HG03103 (cell line): Measurements from ENCODE around the gene SH3RF1.
A peak's percentile ranks its signal among the peaks of the same experiment; 100 is the strongest.
"Not testable (repeated sequence)": the region's sequence is repeated elsewhere in the genome, so short reads cannot be mapped to it uniquely, and the experiment has no call there.

ENCODE experiments used
- ATAC-seq: cut with Tn5 transposase; IDR thresholded peaks from one replicate; pipeline ENCODE4 v1.9.1; 2021; ENCODE audit warnings: low read depth; ENCODE audit not compliant: unreplicated experiment

SH3RF1 gene

DNA sequence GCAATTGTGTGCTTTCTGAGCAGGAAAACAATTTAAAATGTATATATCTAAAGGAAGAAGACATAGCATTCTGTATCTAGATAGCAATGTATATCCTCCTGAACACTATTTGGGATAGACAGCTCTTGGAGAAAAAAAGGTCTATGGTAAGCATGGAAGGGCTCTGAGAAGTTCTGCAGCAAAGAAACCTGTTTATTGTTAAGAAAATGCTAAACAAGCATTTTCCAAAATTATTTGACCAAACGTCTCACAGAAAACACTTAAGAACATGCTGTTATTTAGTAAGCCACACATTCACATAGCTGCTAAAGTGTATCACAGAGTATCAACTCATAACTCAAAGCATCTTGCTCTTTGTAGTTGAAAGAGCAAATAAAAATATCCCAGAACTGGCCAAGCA lies 67.9 kb downstream of the SH3RF1 start:
- no peak for ATAC-seq

- no peak for ATAC-seq
Measured at GRCh38 chr4:169202145-169202699, 68.5 kb downstream of the SH3RF1 start.

DNA sequence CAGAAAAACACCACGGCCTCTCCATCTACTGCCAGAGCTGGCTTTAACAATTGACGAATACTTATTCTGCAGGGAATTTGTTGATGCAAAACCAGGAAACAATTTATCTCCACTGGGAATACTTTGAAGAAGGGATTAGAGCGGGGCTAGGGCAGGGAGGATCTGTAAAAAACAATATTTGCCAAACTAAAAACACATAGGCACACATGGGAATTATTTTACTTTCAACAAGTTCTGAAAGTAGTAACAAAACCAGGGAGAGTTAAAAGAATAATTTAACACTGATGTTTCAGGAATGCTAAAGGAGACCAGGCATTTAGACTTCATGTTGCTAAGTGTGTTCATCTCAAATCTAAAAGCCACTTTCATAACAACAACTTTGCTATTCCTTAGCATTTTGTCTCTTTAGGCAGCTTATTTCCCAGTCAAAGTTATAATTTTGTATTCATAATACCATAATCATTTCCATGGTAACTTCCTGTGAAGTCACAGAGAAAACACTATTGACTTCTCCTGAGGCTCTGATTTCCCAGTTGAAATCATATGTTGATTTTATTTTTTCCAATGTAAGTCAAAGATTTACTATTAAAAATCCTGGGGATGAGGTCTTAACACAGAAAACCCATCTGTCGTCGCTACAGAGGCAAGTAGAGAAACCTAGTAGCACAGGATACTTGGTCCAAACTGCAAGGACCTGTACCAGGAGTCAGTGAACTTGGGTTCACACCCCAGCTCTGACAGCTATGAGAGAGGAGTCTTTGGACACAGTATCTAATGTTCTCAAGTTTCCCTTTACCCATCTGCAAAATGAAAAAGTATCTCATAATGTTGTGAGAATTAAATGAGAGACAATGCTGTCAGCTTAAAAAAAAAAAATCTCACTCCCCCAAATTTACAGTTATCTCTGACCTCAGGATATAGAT lies 69.3 kb downstream of the SH3RF1 start:
- no peak for ATAC-seq

DNA sequence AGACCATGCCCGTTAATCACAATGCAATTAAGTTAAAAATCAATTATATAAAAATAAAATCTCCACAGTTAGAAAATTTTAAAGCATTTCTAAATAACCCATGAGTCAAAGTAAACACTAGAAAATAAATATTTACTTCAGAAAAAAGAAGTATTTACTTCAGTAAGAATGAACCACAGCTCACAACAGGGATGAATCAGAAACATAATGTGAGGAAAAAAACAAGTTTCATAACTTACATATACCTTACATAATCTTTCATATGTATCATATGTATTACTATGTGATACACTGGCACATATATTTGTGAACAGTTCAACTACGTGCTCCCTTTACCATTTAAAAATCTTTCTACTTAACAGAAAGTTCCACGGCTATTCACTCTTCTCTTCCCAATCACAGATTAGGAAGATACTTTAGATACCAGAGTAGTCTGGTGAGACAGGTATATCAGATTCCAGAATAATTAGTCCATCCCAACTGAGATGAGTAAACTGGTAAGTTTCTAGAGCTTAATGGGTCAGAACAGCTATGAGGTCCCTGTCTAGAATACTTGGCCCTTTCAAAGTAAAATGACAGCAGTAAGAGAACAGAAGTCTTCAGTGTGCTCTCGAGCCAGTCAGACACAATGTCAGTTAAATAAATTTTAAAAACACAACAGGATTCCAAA lies 70.3 kb downstream of the SH3RF1 start:
- ATAC-seq, result no peak

- no peak for ATAC-seq
Measured at GRCh38 chr4:169199184-169199583, 71.6 kb downstream of the SH3RF1 start.

DNA sequence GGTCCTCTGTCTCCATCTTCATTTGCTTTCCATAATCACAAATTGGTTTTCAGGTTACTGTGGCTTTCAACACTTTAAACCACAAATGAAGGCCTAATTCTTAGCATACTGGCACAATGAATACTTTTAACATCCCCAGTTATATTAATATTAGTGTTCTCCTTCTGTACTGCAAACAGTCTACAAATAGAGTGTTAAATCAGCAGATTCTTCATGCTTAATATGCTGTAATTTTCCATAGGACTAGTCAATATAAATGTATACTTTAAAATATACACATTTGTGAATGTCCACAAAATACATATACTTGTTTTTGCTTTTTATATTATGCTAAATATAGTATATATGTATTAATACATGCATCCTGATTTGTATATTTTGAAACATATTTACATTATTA lies 72.6 kb downstream of the SH3RF1 start:
- no peak for ATAC-seq

DNA sequence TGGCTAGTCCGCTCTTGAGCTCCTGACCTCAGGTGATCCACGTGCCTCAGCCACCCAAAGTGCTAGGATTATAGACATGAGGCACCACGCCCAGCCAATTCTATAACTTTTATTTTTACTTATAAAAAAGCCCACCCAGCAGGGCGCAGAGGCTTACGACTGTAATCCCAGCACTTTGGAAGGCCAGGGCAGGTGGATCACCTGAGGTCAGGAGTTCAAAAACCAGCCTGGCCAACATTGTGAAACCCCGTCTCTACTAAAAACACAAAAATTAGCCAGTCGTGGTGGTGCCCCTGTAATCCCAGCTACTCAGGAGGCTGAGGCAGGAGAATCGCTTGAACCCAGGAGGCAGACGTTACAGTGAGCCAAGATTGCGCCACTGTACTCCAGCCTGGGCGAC lies 73.5 kb downstream of the SH3RF1 start:
- ATAC-seq, result not testable (repeated sequence)

GRCh38 chr4:169195032-169195431 lies 75.7 kb downstream of the SH3RF1 start:
- no peak for ATAC-seq

GRCh38 chr4:169189968-169190367 lies 80.8 kb downstream of the SH3RF1 start:
- not testable (repeated sequence) for ATAC-seq

GRCh38 chr4:169189372-169189771 lies 81.4 kb downstream of the SH3RF1 start:
- ATAC-seq, result peak; percentile 73

DNA sequence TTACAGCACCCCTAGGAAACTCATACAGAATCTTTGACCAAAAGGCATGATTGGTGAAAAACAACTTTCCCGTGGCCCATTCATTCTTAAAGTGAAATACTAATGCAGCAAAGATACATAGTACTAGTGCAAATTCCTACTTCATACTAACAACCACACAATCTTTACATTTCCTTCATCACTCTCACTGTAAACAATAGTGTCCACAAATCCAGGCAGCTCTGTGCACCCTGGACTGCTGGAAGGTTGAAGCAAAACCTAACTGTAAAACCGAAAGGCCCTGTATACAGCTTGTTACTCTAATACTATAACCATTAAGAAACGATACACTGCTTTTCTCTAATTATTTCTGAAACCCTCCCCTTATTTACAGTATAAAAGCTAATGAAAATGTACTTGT lies 82.6 kb downstream of the SH3RF1 start:
- no peak for ATAC-seq

- ATAC-seq, result no peak
Measured at GRCh38 chr4:169185133-169185956, 85.4 kb downstream of the SH3RF1 start.

DNA sequence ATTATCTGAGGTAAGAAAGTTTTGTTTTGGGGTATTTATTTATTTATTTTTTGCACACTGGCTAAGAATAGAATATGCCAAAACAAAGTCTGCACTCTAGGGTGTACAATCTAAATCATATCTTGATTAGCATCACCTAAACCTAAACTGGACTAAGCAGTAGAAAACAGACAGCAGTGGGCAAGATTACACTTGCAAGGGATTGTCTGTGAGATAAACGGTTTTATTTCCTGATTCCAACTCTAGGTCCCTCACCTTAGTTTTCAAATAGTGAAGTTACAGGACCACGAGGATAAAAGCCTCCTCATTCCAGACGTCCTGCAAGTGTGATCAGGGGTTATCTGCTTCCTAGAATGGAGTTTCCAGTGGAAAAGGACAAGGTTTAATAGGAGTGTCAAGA lies 86.1 kb downstream of the SH3RF1 start:
- no peak for ATAC-seq

- no peak for ATAC-seq
Measured at GRCh38 chr4:169184236-169184635, 86.5 kb downstream of the SH3RF1 start.

GRCh38 chr4:169183581-169183980 lies 87.2 kb downstream of the SH3RF1 start:
- no peak for ATAC-seq

DNA sequence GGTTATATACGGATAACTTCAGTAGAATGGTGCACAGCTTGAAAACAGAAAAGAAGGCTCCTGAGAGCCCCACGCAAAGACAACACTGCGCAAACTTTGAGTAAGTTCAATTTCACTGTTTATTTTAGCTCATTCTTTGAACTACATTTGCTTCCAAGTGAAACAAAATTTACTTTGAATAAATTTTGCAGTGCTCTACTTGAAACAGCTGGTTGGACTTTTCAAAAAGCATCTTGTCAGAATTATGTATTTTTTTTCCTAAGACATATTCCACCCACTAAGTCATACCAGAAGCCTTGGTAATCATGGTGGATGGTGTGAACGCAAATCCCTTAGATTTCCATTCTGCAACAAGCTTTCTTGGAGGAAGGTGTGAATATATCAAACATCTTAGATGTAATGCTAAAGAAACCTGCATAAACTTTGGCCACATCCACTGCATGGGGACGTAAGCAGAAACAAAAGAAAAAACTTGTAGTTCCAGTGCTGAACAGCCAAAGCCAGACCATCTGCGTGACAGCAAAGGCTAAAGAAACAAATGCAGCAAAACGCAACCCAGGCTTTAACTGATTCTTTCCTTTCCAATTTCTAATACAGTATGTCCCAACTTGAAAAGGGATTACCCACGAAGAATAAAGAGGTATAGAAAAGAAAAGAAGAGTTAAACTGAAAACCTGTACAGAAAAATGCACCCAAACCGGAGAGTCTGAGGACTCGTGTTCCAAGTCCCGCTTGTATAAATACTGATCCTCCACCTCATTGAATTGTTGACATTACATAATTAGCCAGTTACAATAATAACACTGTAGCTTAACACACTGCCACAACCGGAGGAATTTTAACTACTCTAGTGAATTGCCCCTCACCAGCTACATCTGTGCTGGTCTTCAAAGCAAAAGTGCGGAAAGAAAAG lies 90.9 kb downstream of the SH3RF1 start:
- no peak for ATAC-seq

DNA sequence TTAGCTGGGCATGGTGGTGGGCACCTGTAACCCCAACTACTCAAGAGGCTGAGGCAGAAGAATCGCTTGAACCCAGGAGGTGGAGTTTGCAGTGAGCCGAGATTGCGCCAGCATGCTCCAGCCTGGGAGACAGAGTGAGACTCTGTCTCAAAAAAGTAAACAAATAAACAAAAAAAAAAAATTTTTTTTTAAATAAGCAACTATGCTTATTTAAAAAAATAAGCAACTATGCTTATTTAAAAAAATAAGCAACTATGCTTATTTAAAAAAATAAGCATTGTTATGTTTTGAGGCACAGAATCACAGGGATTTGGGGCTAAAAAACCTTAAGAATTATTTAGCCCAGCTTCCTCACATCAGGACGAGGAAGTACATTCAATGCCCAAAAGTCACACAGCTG lies 92.7 kb downstream of the SH3RF1 start:
- ATAC-seq, result not testable (repeated sequence)

DNA sequence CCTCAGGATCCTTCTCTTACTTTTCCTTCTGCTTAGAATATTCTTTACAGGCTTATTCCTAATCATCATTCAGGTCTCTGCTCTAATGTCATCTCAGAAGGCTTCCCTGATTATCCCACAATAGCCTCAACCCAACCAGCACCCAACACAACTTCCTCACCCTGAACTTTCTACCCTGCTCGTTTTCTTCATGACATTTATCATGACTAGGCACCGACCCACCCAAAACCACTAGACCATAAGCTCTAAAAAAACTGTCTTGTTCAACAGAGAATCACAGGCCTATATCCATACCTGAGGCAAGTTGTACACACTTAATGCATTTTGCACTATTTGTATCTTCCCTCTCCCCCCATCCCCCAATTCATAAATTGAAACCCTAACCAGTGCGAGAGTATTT lies 95.3 kb downstream of the SH3RF1 start:
- no peak for ATAC-seq

DNA sequence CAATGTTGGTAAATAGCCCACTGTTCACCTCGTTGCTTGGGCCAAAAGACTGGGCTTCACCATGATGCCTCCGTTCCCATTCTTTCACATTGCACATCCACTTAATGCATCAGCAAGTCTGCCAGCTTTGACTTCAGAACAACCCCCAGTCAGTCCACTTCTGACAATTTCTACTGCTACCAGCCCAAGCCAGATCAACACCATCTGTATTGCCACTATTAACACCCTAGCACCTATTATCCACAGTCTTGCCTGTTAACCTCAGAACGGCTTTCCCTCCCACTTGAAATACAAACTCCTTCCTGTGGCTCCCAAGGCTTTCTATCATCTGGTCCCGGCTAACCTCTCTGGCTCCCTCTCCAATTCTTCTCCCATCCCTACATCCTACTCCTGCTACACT lies 95.7 kb downstream of the SH3RF1 start:
- no peak for ATAC-seq

GRCh38 chr4:169174247-169174646 lies 96.5 kb downstream of the SH3RF1 start:
- no peak for ATAC-seq
